Memory B cell (primary cell): Measurements from ENCODE around the gene SNX1.
A peak's percentile ranks its signal among the peaks of the same experiment; 100 is the strongest.
"Not testable (repeated sequence)": the region's sequence is repeated elsewhere in the genome, so short reads cannot be mapped to it uniquely, and the experiment has no call there.

Experiments used
- ATAC-seq: fragments of 150-1000 bp; cut with Tn5 transposase; 2 replicates; pipeline ENCODE4 v1.10.0; 2021; ENCODE audit warnings: low read depth, mild to moderate bottlenecking, moderate library complexity
- DNase-seq, 2 donors: peaks; one replicate each; pipeline ENCODE4 v3.0.0; 2022; ENCODE audit warnings: low spot score in 2 of 2
- H3K27ac Mint-ChIP-seq: one replicate; pipeline ENCODE4 v1.8.0; 2022; ENCODE audit warnings: mild to moderate bottlenecking, moderate library complexity, mixed read lengths
- H3K27me3 Mint-ChIP-seq: one replicate; pipeline ENCODE4 v1.8.0; 2022; ENCODE audit warnings: mixed read lengths
- H3K36me3 Mint-ChIP-seq: one replicate; pipeline ENCODE4 v1.8.0; 2022; ENCODE audit warnings: mild to moderate bottlenecking, mixed read lengths
- H3K4me1 Mint-ChIP-seq: one replicate; pipeline ENCODE4 v1.8.0; 2022; ENCODE audit warnings: mixed read lengths
- H3K4me3 Mint-ChIP-seq: one replicate; pipeline ENCODE4 v1.8.0; 2022; ENCODE audit warnings: mild to moderate bottlenecking, moderate library complexity, mixed read lengths
- H3K9me3 Mint-ChIP-seq: one replicate; pipeline ENCODE4 v1.8.0; 2022; ENCODE audit warnings: mixed read lengths

The SNX1 gene, protein sequence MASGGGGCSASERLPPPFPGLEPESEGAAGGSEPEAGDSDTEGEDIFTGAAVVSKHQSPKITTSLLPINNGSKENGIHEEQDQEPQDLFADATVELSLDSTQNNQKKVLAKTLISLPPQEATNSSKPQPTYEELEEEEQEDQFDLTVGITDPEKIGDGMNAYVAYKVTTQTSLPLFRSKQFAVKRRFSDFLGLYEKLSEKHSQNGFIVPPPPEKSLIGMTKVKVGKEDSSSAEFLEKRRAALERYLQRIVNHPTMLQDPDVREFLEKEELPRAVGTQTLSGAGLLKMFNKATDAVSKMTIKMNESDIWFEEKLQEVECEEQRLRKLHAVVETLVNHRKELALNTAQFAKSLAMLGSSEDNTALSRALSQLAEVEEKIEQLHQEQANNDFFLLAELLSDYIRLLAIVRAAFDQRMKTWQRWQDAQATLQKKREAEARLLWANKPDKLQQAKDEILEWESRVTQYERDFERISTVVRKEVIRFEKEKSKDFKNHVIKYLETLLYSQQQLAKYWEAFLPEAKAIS

DNA sequence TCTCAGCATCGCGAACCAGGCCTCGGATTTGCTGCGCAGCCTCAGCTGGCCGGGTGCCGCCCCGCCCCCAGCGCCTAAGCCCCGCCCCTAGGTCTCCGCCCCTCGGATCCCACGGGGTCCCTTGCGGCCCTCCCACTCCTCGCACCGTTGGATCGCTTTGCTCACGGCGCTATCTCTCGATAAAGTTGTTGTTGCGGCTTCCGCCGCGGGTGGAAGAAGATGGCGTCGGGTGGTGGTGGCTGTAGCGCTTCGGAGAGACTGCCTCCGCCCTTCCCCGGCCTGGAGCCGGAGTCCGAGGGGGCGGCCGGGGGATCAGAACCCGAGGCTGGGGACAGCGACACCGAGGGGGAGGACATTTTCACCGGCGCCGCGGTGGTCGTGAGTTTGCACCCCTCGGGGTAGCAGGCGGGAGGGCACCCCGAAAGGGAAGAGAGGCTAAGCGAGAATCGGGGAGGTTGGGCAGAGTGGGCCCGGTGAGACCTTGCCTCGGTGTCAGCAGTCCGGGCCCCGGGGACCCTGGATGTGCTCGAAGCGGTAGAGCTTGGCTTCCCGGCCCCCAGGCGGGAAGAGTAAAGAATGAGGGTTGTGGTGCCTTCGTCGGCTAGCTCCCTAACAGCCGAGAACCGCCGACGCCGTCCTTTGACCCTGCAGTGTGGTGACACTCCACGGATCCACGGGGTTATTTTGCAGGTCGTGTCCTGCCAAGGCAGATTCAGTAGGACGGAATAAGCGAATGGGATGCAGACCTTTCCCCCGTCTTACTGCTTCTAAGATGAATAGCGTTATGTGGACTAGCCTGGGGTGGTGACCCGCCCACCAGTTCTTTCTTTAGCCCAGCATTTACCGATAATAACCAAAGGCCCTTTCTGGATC is at the start of gene SNX1:
Gene SNX1, plus strand, starts transcription at position 188 of the 873 bp plus-strand sequence. Its CDS starts 32 bp downstream, at position 220.
- ATAC-seq (peak; percentile 69), DNase-seq (peak; percentile 89 to 95)
- Mint-ChIP-seq H3K4me1 (peaks cover 33% of the 10 kb centered on the region), H3K9me3 (no peaks in the 10 kb centered on the region), H3K4me3 (peak within 1 kb of the TSS; percentile 97), H3K27ac (peak within 1 kb of the TSS; percentile 99), H3K27me3 (no peaks in the 10 kb centered on the region), H3K36me3 (peaks cover 2% of the 10 kb centered on the region)

- Mint-ChIP-seq H3K36me3 (no peaks in the 10 kb centered on the region), H3K9me3 (no peaks in the 10 kb centered on the region), H3K27me3 (no peaks in the 10 kb centered on the region), H3K4me1 (peaks cover 38% of the 10 kb centered on the region), H3K4me3 (peak within 1 kb of the TSS; percentile 81), H3K27ac (peak within 1 kb of the TSS; percentile 65)
- ATAC-seq: peak; percentile 53
- peak; percentile 55 to 68 for DNase-seq
These were observed 49.2 kb upstream of the SNX1 start, which contains the start of gene DAPK2 for GRCh38 chr15:64046421-64047153. Gene DAPK2, minus strand, starts transcription at chr15:64046485. Its CDS starts 6,224 bp downstream, at chr15:64040261.

- H3K4me1 Mint-ChIP-seq: peaks cover 36% of the 10 kb centered on the region
- ATAC-seq: peak; percentile 47
- peak overlapping the region; percentile 19 for H3K27ac Mint-ChIP-seq
- H3K9me3 Mint-ChIP-seq: no peaks in the 10 kb centered on the region
- peak overlapping the region; percentile 24 for H3K4me3 Mint-ChIP-seq
- H3K27me3 Mint-ChIP-seq: no peaks in the 10 kb centered on the region
- no peaks in the 10 kb centered on the region for H3K36me3 Mint-ChIP-seq
- DNase-seq: no peak
These were observed 46.9 kb upstream of the SNX1 start for GRCh38 chr15:64048781-64049460.

DNA sequence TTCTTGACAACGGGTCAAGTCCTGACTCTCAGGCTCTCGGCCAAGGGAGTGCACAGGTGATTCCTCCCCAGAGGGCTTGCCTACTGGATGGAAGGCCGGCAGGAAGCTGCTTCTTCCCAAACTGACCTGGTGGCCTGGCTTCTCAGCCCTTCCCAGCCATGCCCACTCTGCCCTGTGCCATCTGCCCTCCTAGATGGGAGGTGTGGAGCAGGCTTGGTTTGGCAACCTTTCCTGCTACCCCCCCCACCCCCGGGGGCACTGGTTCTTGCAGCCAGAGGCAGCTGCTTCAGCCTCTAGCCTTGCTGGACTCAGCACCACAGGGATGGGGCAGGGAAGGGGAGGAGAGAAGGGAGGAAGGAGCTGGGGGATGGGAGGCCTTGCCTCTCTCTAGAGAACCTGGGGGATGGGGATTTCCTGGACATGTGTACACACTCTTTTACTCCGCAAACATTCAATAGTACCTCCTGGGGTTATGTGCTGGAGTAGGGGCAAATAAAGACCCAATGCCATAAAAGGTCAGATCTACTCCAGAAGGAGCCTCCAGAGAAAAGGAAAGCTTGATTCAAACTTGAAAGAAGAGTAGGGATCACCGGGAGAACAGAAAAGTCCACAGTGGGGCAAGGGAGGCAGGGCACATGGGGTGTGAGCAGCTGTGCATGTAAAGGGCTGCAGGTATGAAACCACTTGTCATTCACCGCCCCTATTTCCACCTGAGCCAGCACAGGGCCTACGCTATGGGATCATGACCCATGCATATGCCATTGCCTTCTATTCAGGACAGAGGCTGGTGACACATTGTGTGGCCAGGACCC is 45.3 kb upstream of the SNX1 start:
- no peak overlapping the region for H3K27ac Mint-ChIP-seq
- H3K36me3 Mint-ChIP-seq: no peaks in the 10 kb centered on the region

GRCh38 chr15:64051093-64051402 is 44.7 kb upstream of the SNX1 start:
- Mint-ChIP-seq H3K36me3 (no peaks in the 10 kb centered on the region), H3K4me3 (no peak overlapping the region), H3K9me3 (no peaks in the 10 kb centered on the region), H3K27ac (no peak overlapping the region), H3K27me3 (no peaks in the 10 kb centered on the region), H3K4me1 (peaks cover 20% of the 10 kb centered on the region)
- ATAC-seq (no peak), DNase-seq (no peak)

More for the DNA sequence above, 45.3 kb upstream of the SNX1 start:
- H3K4me3 Mint-ChIP-seq: no peak overlapping the region
- DNase-seq (no peak), ATAC-seq (no peak)
- H3K27me3 Mint-ChIP-seq: no peaks in the 10 kb centered on the region
- H3K4me1 Mint-ChIP-seq: peaks cover 22% of the 10 kb centered on the region
- H3K9me3 Mint-ChIP-seq: no peaks in the 10 kb centered on the region

- H3K9me3 Mint-ChIP-seq: no peaks in the 10 kb centered on the region
- H3K36me3 Mint-ChIP-seq: no peaks in the 10 kb centered on the region
- H3K4me1 Mint-ChIP-seq: peaks cover 19% of the 10 kb centered on the region
- H3K27me3 Mint-ChIP-seq: no peaks in the 10 kb centered on the region
- no peak overlapping the region for H3K4me3 Mint-ChIP-seq
- ATAC-seq (no peak), DNase-seq (no peak)
- no peak overlapping the region for H3K27ac Mint-ChIP-seq
These were observed 44.1 kb upstream of the SNX1 start for GRCh38 chr15:64051407-64052259.

DNA sequence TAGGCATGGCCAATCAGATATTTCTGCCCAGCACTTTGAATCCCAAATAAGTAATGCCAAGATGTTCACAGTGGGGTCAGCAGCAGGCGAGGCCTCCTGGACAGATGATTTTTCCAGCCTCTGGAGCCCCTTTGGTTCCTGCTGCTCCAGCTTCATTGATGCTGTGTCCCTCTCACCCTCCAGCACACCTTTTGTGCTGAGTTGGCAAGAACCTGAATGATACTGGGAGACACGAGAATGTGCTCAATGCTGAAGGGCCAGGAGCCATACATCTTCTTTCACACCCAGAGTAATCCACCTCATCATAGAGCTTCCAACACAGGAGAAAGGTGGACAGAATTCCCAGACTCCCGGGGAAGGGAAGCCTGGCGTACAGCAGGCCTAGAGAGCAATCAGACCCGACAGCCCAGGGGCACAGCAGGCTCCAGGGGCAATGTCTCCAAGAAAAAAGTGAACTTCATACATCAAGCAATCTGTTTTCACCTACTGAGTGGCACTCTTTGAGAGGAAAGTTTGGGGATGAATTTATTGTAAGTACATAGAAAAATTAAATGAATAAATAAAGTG is 42.8 kb upstream of the SNX1 start:
- H3K36me3 Mint-ChIP-seq: no peaks in the 10 kb centered on the region
- H3K27ac Mint-ChIP-seq: no peak overlapping the region
- H3K9me3 Mint-ChIP-seq: no peaks in the 10 kb centered on the region
- ATAC-seq (no peak), DNase-seq (no peak)
- no peak overlapping the region for H3K4me3 Mint-ChIP-seq
- H3K4me1 Mint-ChIP-seq: peaks cover 12% of the 10 kb centered on the region
- H3K27me3 Mint-ChIP-seq: no peaks in the 10 kb centered on the region

DNA sequence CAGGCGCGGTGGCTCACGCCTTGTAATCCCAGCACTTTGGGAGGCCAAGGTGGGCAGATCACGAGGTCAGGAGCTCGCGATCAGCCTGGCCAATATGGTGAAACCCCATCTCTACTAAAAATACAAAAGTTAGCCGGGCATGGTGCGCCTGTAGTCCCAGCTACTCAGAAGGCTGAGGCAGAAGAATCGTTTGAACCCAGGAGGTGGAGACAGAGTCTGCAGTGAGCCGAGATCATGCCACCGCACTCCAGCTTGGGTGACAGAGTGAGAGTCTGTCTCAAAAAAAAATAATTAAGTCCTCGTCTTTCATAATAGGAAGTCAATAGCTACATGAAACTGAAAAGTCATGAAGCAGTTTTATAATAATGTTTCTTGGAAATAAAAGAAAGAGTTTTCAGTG is 42.1 kb upstream of the SNX1 start:
- H3K27ac Mint-ChIP-seq, H3K27me3 Mint-ChIP-seq, DNase-seq, H3K36me3 Mint-ChIP-seq, H3K4me3 Mint-ChIP-seq, H3K9me3 Mint-ChIP-seq, H3K4me1 Mint-ChIP-seq, ATAC-seq: not testable (repeated sequence)

DNA sequence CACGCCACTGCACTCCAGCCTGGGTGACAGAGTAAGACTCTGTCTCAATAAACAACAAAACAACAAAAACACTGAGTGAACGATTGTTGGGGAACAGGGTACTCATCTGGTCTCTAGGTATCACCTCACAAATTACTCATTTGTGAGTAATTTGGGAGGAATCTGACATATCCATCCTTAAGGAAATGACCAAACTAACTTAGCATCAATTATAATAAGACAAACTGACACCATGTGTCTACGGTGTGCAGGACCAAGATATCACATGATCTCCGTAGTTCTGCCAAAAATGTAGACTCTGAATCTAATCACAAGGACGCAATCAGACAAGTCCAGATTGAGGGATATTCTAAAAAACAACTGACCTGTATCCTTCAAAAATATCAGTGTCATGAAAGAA is 37.5 kb upstream of the SNX1 start:
- no peaks in the 10 kb centered on the region for H3K9me3 Mint-ChIP-seq
- no peaks in the 10 kb centered on the region for H3K36me3 Mint-ChIP-seq
- no peak overlapping the region for H3K4me3 Mint-ChIP-seq
- no peak for ATAC-seq
- DNase-seq: no peak
- H3K27me3 Mint-ChIP-seq: no peaks in the 10 kb centered on the region
- no peaks in the 10 kb centered on the region for H3K4me1 Mint-ChIP-seq
- no peak overlapping the region for H3K27ac Mint-ChIP-seq

- H3K36me3 Mint-ChIP-seq, H3K4me3 Mint-ChIP-seq, H3K27me3 Mint-ChIP-seq, H3K9me3 Mint-ChIP-seq, H3K4me1 Mint-ChIP-seq, H3K27ac Mint-ChIP-seq, ATAC-seq, DNase-seq: not testable (repeated sequence)
These were observed 36.7 kb upstream of the SNX1 start for GRCh38 chr15:64059104-64059503.

DNA sequence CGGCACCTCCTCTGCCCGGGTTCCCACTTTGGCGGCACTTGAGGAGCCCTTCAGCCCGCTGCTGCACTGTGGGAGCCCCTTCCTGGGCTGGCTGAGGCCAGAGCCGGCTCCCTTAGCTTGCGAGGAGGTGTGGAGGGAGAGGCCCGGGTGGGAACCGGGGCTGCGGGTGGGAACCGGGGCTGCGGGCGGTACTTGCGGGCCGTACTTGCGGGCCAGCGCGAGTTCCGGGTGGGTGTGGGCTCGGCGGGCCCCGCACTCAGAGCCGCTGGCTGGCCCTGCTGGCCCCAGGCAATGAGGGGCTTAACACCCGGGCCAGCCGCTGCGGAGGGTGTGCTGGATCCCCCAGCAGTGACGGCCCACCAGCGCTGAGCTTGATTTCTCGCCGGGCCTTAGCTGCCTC is 35.1 kb upstream of the SNX1 start:
- Mint-ChIP-seq H3K4me1 (no peaks in the 10 kb centered on the region), H3K9me3 (no peaks in the 10 kb centered on the region), H3K36me3 (no peaks in the 10 kb centered on the region), H3K27me3 (no peaks in the 10 kb centered on the region), H3K27ac (no peak overlapping the region), H3K4me3 (no peak overlapping the region)
- ATAC-seq: no peak
- no peak for DNase-seq

DNA sequence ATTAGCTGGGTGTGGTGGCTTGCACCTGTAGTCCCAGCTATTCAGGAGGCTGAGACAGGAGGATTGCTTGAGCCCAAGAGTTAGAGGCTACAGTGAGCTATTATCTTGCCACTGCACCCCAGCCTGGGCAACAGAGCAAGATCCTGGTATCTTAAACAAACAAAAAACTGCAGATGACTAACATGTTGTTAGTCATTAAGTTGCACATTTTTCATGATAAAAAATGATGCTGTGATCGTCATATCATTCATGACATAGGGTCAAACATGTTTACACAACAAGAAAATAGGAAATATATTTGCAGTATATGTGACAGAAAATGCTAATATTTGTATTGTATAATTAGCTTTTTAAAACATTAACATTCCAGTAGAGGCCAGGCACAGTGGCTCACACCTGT is 29.3 kb upstream of the SNX1 start:
- DNase-seq (no peak), ATAC-seq (no peak)
- no peaks in the 10 kb centered on the region for H3K9me3 Mint-ChIP-seq
- H3K27ac Mint-ChIP-seq: no peak overlapping the region
- peaks cover 15% of the 10 kb centered on the region for H3K4me1 Mint-ChIP-seq
- H3K36me3 Mint-ChIP-seq: peaks cover 2% of the 10 kb centered on the region
- no peak overlapping the region for H3K4me3 Mint-ChIP-seq
- H3K27me3 Mint-ChIP-seq: no peaks in the 10 kb centered on the region
